Epithelial cell of alveolus of lung (primary cell): ENCODE results near the gene FEZF2. TPM values are rescaled to one million over a fixed set of nuclear protein-coding genes. Genes with fewer than 3 reads are reported as not detected.

Experiments
- total RNA-seq: library from RNA; depleted of rRNA; stranded (reverse); fragments of >200 nt; gene quantifications from 2 replicates; pipeline ENCODE4 v1.2.1, GENCODE V29; 2015

Gene FEZF2
- total RNA-seq: not detected in 2 replicates

DNA sequence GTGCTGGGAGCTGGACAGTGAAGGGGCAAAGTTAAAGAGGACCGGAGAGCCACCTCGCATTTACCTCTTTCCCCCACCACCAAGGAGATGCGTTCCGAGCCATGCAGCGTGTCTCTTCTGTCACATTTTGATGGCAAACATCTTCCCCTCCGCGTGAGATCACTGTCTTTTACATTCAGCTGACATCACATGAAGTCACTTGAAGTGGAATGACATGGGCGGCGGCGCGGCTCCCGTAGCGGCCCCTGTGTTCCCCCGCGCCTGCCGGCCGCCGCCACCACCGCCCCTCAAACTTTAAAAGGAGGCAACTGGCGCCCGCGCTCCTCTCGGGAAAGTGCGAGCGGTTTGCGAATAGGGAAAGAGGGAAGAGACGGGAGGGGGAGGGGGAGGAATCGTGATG, at the start of gene FEZF2:
TSS of gene FEZF2 (minus strand) at position 336 of the 400 bp plus-strand sequence. CDS start 682 bp downstream, outside the sequence.

